GM12891 (cell line): Measurements from ENCODE around the gene HNRNPAB.

Experiments used
- PAX5 ChIP-seq: IDR thresholded peaks from 2 replicates; pipeline ENCODE4 v1.6.1; 2011; ENCODE audit warnings: low read length, moderate library complexity, mild to moderate bottlenecking; ENCODE audit not compliant: insufficient read depth, severe bottlenecking
- POLR2A ChIP-seq: IDR thresholded peaks from 2 replicates; pipeline ENCODE4 v1.6.1; 2011; ENCODE audit warnings: low read depth, low read length, control low read depth
- POLR2AphosphoS5 ChIP-seq: IDR thresholded peaks from 2 replicates; pipeline ENCODE4 v1.6.1; 2011; ENCODE audit warnings: low read depth, low read length, control low read depth
- POU2F2 ChIP-seq: IDR thresholded peaks from 2 replicates; pipeline ENCODE4 v1.6.1; 2011; ENCODE audit warnings: low read depth, mild to moderate bottlenecking, control low read depth, low read length, moderate library complexity
- SPI1 ChIP-seq: IDR thresholded peaks from 2 replicates; pipeline ENCODE4 v1.6.1; 2011; ENCODE audit warnings: low read depth, low read length, control low read depth
- TAF1 ChIP-seq: IDR thresholded peaks from 2 replicates; pipeline ENCODE4 v1.6.1; 2011; ENCODE audit warnings: low read depth, low read length, control low read depth

GRCh38 chr5:178201221-178201926 lies 3.0 kb upstream of the HNRNPAB start:
- TF ChIP-seq POLR2A (no peak), PAX5 (no peak), POLR2AphosphoS5 (no peak), TAF1 (no peak), SPI1 (no peak), POU2F2 (no peak)
